MCF 10A (cell line): ENCODE data around the gene DDR1. TPM values are rescaled to one million over a fixed set of nuclear protein-coding genes. Genes with fewer than 3 reads are reported as not detected.

Experiments used
- BruUV-seq: library from RNA; stranded (reverse); fragments of 400-500 nt; replicated peaks from 2 replicates; lab custom pipeline; 2021; lab: Mats Ljungman, UMichigan
- CTCF ChIA-PET: fragments of 300-600 bp; sonication (Branson Sonifier 250); formaldehyde crosslinking; extraction: SDS; loops from one replicate; lab custom pipeline; 2021; ENCODE audit warnings: antibody characterized with exemption, inconsistent platforms; lab: Yijun Ruan, JAX
- POLR2A ChIA-PET: fragments of 300-600, 350-650 bp; sonication (Branson Sonifier 250); formaldehyde crosslinking; extraction: SDS; loops from one replicate; lab custom pipeline; 2020; ENCODE audit warnings: antibody characterized with exemption, inconsistent platforms; lab: Yijun Ruan, JAX
- DNase-seq: peaks from one replicate; pipeline ENCODE4 v3.0.0-alpha.2; 2018; ENCODE audit not compliant: unreplicated experiment
- H3K27ac Mint-ChIP-seq: one replicate; pipeline ENCODE4 v1.8.0; 2022; ENCODE audit warnings: mild to moderate bottlenecking, low read depth, mixed read lengths; ENCODE audit not compliant: unreplicated experiment
- H3K27me3 Mint-ChIP-seq: one replicate; pipeline ENCODE4 v1.8.0; 2022; ENCODE audit warnings: mixed read lengths; ENCODE audit not compliant: insufficient read depth, unreplicated experiment
- H3K36me3 Mint-ChIP-seq: one replicate; pipeline ENCODE4 v1.8.0; 2022; ENCODE audit warnings: mild to moderate bottlenecking, moderate library complexity, mixed read lengths; ENCODE audit not compliant: insufficient read depth, unreplicated experiment
- H3K4me1 Mint-ChIP-seq: one replicate; pipeline ENCODE4 v1.8.0; 2022; ENCODE audit warnings: mixed read lengths; ENCODE audit not compliant: insufficient read depth, unreplicated experiment
- H3K4me3 Mint-ChIP-seq: one replicate; pipeline ENCODE4 v1.8.0; 2022; ENCODE audit warnings: mild to moderate bottlenecking, moderate library complexity, mixed read lengths; ENCODE audit not compliant: unreplicated experiment
- H3K9me3 Mint-ChIP-seq: one replicate; pipeline ENCODE4 v1.8.0; 2022; ENCODE audit warnings: mixed read lengths; ENCODE audit not compliant: unreplicated experiment
- CTCF ChIP-seq: fragments of 200-600 bp; IDR thresholded peaks from one replicate; pipeline ENCODE4 v1.8.0; 2022; ENCODE audit warnings: antibody characterized with exemption, mild to moderate bottlenecking; ENCODE audit not compliant: unreplicated experiment
- intact Hi-C: fragments of 100-400 bp; cut with micrococcal nuclease; formaldehyde crosslinking; loops from 2 replicates; pipeline ENCODE4 v1.14.1; 2022
- microRNA-seq: library from miRNA; unstranded; fragments of <30 nt; microRNA quantifications from one replicate; pipeline ENCODE4 v1.2.0, GENCODE V29; 2022
- total RNA-seq: library from RNA; stranded (reverse); gene quantifications from 2 replicates; pipeline ENCODE4 v1.2.3, GENCODE V29; 2022

The DDR1 gene
- total RNA-seq, 1 experiment from 2014 or later: 66.0 TPM

DNA sequence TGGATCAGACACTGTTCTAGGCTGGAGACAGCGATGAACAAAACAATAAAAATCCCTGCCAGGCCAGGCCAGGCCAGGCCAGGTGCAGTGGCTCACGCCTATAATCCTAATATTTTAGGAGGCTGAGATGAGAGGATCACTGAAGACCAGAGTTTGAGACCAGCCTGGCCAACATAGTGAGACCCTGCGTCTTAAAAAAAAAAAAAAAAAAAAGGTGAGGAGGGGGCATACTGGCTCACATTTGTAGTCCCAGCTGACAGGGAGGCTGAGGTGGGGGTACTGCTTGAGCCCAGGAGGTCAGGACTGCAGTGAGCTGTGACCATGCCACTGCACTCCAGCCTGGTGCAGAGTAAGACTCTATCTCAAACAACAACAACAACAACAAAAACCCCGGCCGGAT is 61.0 kb downstream of the DDR1 start:
- Mint-ChIP-seq H3K4me1 (peaks cover 12% of the 10 kb centered on the region), H3K27ac (no peak overlapping the region), H3K36me3 (no peaks in the 10 kb centered on the region), H3K4me3 (no peak overlapping the region), H3K9me3 (peaks cover 7% of the 10 kb centered on the region), H3K27me3 (no peaks in the 10 kb centered on the region)
- no peak for DNase-seq
- POLR2A ChIA-PET: interaction anchor here (1.2 kb wide), 1 partner anchor 11 kb away, joined by 4 read pairs; no protein-coding TSS in a partner anchor
- no TSS peak for BruUV-seq
- intact Hi-C loops: no loop called here
- TF ChIP-seq CTCF: no peak
- CTCF ChIA-PET: interaction anchor here (0.9 to 2.1 kb wide), 3 partner anchors 14 to 125 kb away, joined by 4 to 6 read pairs (median 5); partner anchors contain the start of gene SFTA2

- intact Hi-C loops: no loop called here
- no peaks in the 10 kb centered on the region for H3K36me3 Mint-ChIP-seq
- H3K27ac Mint-ChIP-seq: no peak overlapping the region
- no peak for TF ChIP-seq CTCF
- H3K9me3 Mint-ChIP-seq: peaks cover 7% of the 10 kb centered on the region
- H3K27me3 Mint-ChIP-seq: no peaks in the 10 kb centered on the region
- no peak overlapping the region for H3K4me3 Mint-ChIP-seq
- CTCF ChIA-PET: interaction anchor here (0.8 to 1.3 kb wide), 2 partner anchors 35 to 122 kb away, joined by 3 to 5 read pairs; no protein-coding TSS in a partner anchor
- POLR2A ChIA-PET: interaction anchor here (0.6 kb wide), 1 partner anchor 97 kb away, joined by 3 read pairs; no protein-coding TSS in a partner anchor
- no peak for DNase-seq
- peaks cover 10% of the 10 kb centered on the region for H3K4me1 Mint-ChIP-seq
- BruUV-seq: no TSS peak
Measured at GRCh38 chr6:30947231-30947630, 62.9 kb downstream of the DDR1 start.

DNA sequence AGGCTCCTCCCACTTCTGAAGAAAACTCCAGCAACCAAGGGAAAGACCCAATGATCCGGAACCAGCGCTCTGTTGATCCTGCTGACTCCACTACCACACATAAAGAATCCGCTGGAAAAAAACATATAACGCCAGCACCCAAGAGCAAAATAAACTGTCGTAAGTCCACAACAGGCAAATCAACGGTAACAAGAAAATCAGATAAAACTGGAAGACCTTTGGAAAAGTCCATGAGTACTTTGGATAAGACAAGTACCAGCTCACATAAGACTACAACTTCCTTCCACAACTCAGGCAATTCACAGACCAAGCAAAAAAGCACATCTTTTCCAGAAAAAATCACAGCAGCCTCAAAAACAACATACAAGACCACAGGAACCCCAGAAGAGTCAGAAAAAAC is 64.5 kb downstream of the DDR1 start:
- Mint-ChIP-seq H3K9me3 (peaks cover 7% of the 10 kb centered on the region), H3K4me1 (no peaks in the 10 kb centered on the region), H3K27ac (no peak overlapping the region), H3K27me3 (no peaks in the 10 kb centered on the region), H3K36me3 (no peaks in the 10 kb centered on the region), H3K4me3 (no peak overlapping the region)
- TF ChIP-seq CTCF: no peak
- no peak for DNase-seq
- BruUV-seq: no TSS peak
- intact Hi-C loops: no loop called here
- ChIA-PET POLR2A (no interaction called here), CTCF (no interaction called here)

Small RNAs within 50 kb of the gene (microRNA-seq; reads per million reads assigned to microRNA genes)
- gene MIR4640: 1.7 reads per million, percentile 11 among the genes with 10 or more reads in this experiment

Other genes with a start within 250 kb of the DDR1 start
- gene C6orf136, start 237.4 kb upstream of the DDR1 start, total RNA-seq: 10.3 and 15.7 TPM in 2 replicates
- 41.3 and 49.8 TPM in 2 replicates for gene DHX16, start 211.5 kb upstream of the DDR1 start, total RNA-seq
- 66.9 and 74.7 TPM in 2 replicates for gene PPP1R18, start 197.9 kb upstream of the DDR1 start, total RNA-seq
- gene NRM, start 193.5 kb upstream of the DDR1 start, total RNA-seq: 3.8 and 5.3 TPM in 2 replicates
- 50.6 and 54.5 TPM in 2 replicates for gene MDC1, start 167.2 kb upstream of the DDR1 start, total RNA-seq
- gene TUBB, start 164.2 kb upstream of the DDR1 start, total RNA-seq: 200 and 210 TPM in 2 replicates
- gene FLOT1, start 141.8 kb upstream of the DDR1 start, total RNA-seq: 61.8 and 73.7 TPM in 2 replicates
- gene IER3, start 140.0 kb upstream of the DDR1 start, total RNA-seq: 154 and 192 TPM in 2 replicates
- 30.6 and 33.9 TPM in 2 replicates for gene GTF2H4, start 23.7 kb downstream of the DDR1 start, total RNA-seq
- 38.8 and 52.7 TPM in 2 replicates for gene VARS2, start 29.7 kb downstream of the DDR1 start, total RNA-seq
- not detected in 2 replicates for gene SFTA2, start 47.7 kb downstream of the DDR1 start, total RNA-seq
- not detected in 2 replicates for gene MUCL3, start 56.5 kb downstream of the DDR1 start, total RNA-seq
- not detected in 2 replicates for gene MUC21, start 99.2 kb downstream of the DDR1 start, total RNA-seq
- not detected in 2 replicates for gene MUC22, start 126.0 kb downstream of the DDR1 start, total RNA-seq
- gene C6orf15, start 228.1 kb downstream of the DDR1 start, total RNA-seq: not detected in 2 replicates
- gene PSORS1C1, start 230.3 kb downstream of the DDR1 start, total RNA-seq: 7.7 and 11.7 TPM in 2 replicates
- gene CDSN, start 235.9 kb downstream of the DDR1 start, total RNA-seq: 0.16 TPM in 1 of 2 replicates, not detected in the other